GM19238 (cell line): Measurements from ENCODE around the gene CDH13.

Experiments used
- DNase-seq: peaks from one replicate; pipeline ENCODE4 v3.0.0; 2011; ENCODE audit warnings: low spot score; ENCODE audit not compliant: insufficient read length

Gene CDH13

DNA sequence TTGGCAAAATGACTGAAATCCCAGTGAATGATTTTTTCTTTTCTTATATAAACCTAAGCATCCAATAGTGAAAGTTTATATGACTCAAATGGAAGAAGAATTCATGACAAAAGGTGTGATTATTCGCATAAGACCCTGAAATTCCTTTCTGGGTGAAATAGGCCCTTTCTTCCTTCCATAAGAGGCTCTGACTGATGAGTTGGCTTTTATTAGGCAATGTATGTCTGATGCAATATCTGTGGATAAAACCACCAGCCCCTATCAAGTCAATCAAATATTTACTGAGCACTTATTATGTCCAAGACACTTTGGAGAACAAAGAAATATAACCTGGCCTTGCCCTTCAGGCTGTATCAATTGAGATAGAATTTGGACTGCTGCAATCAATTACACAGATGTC is 316.6 kb downstream of the CDH13 start:
- DNase-seq = no peak

DNA sequence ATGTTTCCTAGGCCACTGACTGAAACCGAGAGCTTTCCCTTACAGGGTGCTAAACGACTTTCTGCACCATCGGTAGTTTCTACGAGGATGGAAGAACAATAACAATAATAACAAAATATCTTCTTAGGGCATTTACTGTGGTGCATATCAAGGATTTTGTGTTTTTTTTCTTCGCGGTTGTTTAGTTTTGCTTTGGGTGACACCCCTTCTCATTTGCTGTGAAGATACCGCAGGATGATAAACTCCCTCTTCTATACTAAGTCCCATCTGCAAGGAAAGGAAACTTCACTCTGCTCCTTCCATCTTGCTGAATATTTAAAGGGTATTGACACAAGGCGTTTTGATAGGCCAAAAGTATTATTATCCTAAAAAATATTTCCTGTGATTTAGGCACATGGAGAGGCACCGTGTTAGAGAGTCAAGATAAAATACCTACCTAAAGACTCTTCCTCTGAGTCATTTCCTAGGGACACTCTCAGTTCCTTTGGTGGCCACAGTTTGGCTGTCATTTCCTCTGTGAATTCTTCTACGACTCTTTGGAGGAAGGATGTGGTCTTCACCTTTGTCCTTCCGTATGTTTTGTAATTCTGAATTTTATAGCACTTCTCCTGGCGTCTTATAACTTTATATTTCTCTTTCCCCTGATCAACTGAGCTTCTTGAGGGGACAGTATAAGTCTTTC is 318.8 kb downstream of the CDH13 start:
- no peak for DNase-seq

DNA sequence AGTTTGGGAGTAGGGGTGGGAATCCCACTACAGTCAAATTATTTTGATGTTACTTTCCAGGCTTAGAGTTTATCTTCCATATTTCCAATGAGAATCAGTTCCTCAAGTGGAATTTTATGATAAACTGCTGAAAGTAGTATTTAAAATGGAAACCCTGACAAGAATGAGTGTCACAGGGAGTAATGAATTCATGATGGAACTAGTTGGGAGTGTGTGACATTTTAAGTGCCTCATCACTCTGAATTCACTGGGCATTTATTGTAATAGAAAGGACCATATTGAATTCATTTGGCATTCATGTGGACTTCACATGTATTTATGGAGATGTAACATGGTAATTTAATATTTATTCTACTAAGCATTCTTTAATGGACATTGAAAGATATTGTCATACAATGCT is 320.9 kb downstream of the CDH13 start:
- no peak for DNase-seq

DNA sequence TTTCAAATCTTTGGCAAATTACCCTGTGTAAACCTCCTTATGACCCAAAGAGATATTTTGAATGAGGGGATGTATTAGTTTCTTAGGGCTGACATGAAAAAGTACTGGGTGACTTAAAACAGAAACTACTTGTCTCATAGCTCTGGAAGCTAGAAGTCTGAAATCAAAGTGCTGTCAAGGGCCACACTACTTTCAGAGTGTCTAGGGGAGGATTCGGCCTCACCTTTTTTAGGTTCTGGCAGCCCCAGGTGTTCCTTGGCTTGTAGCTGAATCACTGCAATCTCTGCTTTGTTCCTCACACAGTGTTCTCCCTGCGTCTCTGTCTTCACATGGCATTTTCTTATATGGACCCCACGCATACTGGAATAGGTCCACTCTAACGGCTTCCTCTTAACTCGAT is 322.2 kb downstream of the CDH13 start:
- no peak for DNase-seq

DNA sequence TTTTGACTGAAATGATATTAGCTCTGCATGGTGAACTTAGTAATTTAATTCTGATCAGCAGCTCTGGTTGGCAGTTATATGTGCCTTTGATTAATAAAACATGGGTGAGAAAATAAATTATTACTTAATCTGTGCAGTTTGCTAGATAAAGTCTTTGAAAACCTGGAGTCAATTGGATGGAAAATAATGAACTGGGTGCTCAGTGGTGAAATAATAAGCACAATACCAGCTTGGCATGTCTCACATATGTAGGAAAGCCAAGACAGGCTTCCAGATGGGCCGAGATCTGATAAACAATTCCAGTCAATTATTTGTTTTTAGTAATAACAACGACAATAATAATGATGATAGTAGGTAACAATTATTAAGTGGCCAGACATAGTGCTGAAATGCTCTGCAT is 326.7 kb downstream of the CDH13 start:
- no peak for DNase-seq

DNA sequence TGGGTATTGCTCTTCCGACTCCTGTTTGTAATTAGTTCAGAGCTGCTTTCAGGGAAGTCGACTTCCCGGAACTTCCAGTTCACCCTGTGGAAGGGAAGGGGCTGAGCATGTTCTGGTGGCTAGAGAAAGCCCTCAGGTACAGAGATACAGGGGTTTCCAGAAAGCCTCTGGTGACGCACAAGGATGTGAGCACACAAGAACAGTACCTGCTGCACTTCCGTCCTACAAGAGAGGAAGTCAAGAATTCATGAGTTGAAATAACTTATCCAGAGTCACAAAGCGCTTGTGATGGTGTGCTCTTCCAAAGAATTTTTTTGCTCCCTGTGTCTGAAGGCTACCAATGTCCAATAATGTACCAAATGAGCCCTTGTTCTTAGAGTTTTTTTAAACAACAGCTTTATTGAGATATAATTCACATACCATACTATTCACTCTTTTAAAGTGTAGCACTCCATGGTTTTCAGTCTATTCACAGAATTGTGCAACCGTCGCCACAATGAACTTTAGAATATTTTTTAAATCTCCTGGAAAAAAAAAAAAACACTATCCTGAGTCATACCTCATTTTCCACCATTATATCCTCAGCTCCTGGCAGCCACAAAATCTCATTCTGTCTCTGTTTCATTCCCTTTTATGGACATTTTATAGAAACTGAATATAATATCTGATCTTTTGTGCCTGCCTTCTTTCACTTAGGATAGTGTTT is 327.6 kb downstream of the CDH13 start:
- DNase-seq = no peak

DNA sequence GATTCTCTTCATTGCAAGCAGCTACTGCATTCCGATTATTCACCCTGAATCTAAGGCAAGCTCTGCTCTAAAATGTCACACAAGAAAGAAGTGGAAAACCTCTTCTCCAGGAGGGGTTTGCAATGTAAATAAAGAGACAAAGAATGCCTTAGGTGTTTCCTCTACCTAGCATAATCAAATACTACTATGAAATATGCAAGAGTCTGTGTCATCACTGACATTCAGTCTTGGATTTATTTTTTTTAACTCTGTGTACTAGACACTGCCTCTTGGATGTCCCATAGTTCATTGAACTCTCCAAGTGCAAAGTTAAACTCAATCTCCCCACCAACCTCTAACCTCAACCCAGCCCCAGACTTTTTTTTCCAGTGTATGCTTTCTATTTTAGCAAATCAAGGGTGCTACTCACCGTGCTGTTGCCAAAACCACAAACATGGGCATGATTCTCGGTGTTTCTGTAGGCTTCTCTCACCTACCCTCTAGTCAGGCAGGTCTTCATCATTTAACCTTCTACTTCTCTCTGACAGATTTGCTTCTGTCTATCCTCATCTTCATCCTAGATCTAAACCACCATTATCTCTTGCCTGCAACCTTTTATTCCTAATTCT is 329.1 kb downstream of the CDH13 start:
- no peak for DNase-seq

DNA sequence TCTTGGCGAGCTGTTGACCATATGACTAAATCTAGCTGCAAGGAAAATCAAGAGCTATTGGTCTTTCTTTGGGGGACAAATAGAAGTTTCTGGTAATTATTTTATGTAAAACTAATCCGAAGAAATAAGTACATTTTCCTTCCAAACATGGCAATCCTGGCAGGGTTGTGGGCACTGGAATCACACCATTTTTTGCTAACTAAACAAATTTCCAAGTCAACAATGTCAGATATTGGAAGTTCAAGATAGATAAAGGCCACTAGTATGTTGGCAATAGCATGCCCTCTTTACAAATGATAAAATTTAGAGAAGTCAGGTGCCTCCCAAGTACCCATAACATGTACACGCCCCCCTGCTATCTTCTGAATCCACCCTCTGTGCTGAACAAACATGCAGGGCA is 330.4 kb downstream of the CDH13 start:
- DNase-seq = no peak

DNA sequence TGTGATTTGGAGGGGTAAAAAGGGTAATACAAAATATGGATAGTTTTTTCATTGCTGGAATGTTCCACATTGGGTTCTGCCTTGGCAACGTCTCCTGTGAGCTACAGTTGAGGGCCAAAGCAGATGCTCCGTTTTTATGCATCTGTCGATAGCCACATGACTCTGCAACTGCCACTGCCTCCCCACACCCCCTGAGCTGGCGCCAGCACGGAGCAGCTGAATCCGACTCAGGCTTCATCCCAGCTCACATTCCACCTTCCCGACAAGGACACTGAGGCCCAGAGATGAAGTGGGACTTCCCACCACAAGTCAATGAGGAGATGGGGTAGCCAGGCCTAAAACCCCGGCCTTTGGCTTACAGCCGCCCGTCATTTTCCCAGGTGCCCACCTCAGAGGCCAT is 334.1 kb downstream of the CDH13 start:
- no peak for DNase-seq

DNA sequence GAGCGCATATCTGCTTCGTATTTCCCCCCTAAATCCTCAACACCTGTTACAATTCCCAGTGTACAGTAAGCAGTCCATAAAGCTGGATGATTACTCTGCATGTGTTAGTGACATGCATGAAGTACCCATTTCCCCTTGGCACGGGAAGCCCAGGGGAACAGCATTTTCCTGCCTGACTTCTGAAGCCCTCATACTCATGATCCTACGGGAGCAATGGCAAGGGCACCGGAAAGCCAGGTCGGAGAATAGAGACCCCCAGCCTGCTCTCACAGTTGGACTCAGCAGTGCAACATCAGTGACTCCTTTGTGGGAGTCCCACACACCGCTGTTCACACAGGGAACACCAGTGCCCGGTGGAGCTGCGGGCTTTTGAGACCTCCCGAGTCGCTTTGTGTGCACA is 336.9 kb downstream of the CDH13 start:
- no peak for DNase-seq

DNA sequence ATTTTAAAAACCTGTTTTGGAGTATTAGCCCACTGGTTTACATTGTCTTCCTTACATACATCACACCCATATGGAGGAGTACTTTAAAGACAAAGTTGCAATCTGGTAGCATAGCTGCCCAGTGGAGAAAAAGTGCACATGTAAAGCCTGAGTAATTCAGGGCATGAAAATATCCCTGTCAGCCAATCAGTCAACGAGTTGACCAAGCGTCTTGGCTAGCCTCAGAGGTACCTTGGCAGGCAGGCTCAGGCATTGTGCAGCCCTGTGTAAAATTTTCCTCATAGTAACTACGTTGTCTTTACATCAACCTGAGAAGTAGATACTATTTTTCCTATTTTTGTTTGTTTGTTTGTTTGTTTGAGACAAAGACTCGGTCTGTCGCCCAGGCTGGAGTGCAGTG is 339.0 kb downstream of the CDH13 start:
- no peak for DNase-seq

DNA sequence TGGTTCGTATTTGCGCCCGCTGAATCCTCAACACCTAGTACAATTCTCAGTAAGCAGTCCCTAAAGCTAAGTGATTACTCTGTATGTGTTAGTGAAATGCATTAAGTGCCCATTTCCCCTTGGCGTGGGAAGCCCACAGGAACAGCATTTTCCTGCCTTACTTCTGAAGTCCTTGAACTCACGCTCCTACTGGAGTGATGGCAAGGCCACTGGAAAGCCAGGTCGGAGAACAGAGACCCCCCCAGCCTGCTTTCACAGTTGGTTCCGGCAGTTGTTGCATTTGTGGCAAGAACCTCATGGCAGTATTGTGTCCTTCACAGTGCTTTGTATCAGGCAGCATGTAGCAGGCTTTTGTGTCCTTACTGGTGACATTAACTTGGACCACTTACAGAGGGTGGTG is 340.7 kb downstream of the CDH13 start:
- no peak for DNase-seq

DNA sequence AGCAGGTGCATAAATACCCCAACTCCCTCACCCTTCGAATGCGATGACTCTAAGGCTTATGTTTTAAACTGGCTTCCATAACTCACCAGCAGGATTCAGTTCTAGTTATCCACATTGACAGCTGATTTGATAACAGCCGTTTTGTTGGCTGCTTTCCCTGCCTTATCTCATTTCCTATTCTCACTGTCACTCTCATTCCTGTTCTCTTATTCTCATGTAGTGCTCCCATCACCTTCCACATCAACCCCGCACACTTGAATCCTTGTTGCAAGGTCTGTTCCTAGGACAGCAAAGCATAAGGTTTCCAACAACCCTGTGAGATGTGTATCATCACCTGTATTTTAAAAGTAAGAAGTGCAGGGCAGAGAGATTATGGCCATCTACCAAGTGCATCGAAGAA is 344.4 kb downstream of the CDH13 start:
- DNase-seq = no peak

DNA sequence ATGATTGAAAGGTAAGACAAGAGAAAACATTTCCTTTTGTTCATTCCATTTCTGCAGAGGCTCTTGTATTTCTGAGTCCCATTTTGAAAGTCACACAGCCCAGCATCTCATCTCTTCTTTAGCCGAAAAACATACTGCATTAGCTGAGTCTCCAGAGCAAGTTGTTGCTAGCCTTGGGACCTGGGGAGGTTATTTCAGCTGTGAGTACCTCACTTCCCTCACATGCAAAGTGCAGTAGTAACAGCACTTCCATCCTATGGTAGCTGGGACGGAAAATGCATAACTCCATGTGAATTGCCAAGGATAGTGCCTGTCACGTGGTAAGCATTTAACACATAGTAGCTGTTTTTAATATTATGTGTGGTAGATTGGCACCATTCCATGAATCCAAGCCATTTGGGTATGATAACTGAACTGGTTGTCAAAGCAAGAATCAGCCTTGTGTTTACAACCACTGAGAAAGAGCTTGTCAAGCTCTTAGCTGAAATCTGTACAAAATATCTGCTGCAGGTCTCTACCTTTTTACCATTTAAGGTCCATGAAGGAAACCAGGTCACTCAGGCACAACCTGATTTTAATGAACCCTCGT is 345.7 kb downstream of the CDH13 start:
- no peak for DNase-seq

DNA sequence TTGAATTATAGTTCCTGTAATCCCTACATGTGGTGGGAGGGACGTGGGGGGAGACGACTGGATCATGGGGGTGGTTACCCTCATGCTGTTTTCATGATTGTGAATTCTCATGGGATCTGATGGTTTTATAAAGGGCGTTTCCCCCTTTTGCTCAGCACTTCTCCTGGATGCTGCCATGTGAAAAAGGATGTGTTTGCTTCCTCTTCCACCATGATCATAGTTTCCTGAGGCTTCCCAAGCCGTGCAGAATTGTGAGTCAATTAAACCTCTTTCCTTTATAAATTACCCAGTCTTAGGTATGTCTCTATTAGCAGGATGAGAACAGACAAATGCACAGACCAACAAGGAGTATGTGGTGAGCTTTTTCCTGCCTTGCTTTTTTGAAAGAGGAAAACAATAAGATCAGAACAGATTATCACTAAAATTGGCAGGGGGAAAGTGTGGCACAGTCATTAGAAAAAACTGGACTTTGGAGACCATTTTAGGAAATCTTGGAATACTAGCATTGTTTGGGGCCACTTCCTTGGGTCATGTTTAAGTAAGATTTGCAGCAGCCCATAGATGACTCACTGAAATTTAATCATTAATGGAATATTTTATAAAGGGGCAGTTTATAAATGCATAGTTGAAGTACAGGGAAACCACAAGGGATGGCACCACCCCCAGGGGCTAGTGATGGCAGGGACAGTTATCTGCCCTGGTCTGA is 352.8 kb downstream of the CDH13 start:
- DNase-seq = no peak

DNA sequence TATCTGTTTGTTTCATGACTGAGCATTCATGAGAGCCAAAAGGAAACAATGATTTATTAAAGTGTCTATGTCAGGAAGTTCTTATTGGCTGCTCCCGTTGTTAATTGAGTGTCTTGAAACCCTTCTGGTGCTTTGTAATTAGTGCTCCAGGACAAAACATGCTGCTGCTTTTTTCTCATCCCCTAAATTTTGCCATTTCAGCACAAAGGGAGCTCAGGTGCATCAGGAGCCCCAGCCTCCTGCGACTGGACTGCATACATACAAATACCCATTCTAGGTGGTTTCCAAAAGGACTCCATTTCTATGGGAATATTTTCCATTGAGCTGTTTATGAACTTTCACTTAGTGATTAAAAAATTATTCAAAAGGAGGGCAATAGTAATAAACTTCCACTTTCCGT is 354.0 kb downstream of the CDH13 start:
- no peak for DNase-seq

DNA sequence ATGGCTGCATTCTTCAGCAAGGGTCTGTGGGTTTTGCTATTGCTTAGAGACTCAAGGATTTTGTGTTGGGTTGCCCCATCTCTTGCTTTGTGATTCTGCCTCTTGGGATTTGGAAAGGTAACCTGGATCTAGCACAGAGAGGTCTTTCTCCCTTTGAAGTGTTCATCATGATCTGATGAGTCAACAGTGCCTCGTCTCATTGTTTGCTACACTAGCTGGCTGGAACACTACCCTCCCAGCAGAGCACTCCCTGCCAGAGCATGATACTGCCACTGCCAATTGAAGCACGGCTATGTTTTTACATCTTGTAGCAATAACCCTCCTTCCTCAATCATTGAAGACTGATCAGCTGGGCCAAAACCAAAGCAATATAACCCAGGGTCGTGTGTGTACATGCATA is 361.0 kb downstream of the CDH13 start:
- DNase-seq = no peak

DNA sequence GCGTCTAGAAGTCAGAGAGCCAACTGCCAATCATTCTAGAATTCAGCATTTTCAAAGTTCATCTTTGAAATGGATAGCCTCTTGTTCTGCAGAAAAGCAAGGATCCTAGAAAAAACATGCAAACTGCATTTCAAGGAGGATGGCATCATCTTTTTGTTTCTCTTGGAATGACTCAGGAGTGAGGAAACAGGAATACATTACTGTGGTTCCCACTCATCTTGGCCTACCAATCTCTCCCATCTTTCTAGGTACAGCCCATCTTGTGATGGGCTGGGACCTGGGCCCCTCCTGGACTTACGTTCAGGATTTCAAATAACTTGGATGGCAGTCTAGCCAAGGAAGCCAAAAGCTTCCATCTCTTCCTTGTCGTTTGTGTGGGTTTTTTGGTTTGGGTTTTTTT is 363.4 kb downstream of the CDH13 start:
- no peak for DNase-seq

DNA sequence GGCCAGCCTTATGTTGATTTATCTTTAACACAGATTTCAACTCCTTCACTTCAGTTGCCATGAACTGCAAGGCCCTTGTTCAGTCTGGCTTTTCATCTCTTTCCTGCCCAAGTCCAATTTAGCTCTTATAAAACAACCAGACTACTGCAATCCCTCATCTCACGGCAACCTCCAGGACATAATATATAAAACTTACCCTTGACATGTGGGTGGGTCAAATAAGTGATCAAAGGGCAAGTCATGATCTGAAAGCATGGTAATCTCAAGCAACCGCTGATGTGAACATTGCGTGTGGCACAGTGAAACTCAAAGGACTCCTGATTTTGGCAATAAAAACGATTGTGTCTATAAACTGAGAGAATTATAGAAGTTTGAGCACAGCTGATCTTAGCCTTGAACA is 364.6 kb downstream of the CDH13 start:
- no peak for DNase-seq

DNA sequence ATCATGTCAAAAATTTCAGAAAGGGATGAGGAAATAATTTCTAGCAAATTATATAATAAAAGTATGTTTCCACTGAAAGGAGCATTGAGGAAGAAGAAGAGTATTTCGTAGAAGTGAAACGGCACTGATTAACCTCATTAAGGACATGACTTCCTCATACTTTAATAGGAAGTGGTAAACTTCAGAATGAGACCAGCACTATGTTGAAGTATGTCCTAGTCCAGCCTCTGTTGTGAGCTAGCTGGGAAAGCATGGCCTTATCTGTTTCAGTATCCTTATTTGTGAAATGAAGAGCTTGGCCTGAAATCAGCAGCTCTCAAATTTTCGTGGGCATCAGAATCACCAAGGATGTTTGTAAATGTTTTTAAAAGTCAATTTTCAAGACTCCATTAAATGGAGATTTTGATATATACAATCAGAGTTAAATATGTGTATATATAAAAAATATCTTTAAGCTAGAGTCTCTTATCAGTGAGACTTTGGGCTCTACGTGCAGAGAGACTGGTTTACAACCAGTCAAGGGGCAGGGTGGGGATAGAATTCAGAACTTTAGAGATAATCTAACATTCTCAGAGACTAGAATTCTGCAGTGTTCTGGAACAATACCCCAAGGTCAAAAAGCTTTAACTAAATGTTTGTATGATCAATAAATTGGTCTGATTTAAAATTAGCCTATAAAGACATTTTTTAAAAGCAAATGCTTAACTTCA is 365.4 kb downstream of the CDH13 start:
- no peak for DNase-seq

DNA sequence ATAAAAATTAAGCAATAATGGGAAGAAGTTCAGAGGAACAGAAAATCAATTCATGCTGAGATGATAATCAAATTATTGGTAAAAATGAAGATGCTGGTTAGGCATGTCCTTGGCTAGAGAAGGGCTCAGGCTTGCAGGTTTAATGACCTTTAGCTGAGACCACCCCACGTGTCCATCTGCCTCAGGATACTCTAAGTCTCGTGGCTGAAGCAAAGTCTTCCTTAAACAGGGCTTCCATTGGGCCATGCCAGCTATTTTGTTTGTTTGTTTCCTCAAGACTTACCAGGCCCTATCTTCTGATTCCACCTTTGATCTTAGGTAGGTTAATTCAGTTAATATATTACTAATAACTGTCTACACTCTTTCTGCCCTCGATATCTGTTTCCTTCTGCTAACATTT is 366.0 kb downstream of the CDH13 start:
- DNase-seq = no peak
